ENCODE data around the gene PITPNM1.
"Not testable (repeated sequence)": the region's sequence is repeated elsewhere in the genome, so short reads cannot be mapped to it uniquely, and the experiment has no call there.

Gene PITPNM1

GRCh38 chr11:67522844-67523555 is 17.8 kb upstream of the PITPNM1 start, which contains the start of gene CABP2:
TSS of gene CABP2 (minus strand) at chr11:67523446. CDS start at chr11:67523326, 120 bp downstream.
- no peak for DNase-seq

GRCh38 chr11:67522338-67522737 is 17.2 kb upstream of the PITPNM1 start:
- DNase-seq: no peak

GRCh38 chr11:67521924-67522323 is 16.8 kb upstream of the PITPNM1 start:
- no peak for DNase-seq

GRCh38 chr11:67520856-67521824 is 16.0 kb upstream of the PITPNM1 start:
- DNase-seq: no peak

GRCh38 chr11:67519726-67520125 is 14.6 kb upstream of the PITPNM1 start:
- no peak for DNase-seq

- DNase-seq: no peak
These were observed 12.8 kb upstream of the PITPNM1 start for GRCh38 chr11:67517784-67518552.

- no peak for DNase-seq
These were observed 11.6 kb upstream of the PITPNM1 start for GRCh38 chr11:67516806-67517205.

GRCh38 chr11:67514116-67514515 is 9.0 kb upstream of the PITPNM1 start:
- no peak for DNase-seq

GRCh38 chr11:67511558-67511957 is 6.4 kb upstream of the PITPNM1 start:
- DNase-seq: not testable (repeated sequence)

- DNase-seq: no peak
These were observed 4.8 kb upstream of the PITPNM1 start for GRCh38 chr11:67510023-67510345.

- DNase-seq: peak; percentile 96
These were observed 3.4 kb upstream of the PITPNM1 start for GRCh38 chr11:67508486-67509121.

GRCh38 chr11:67507864-67508485 is 2.8 kb upstream of the PITPNM1 start, which contains the start of gene CDK2AP2:
TSS of gene CDK2AP2 (minus strand) at chr11:67508162. CDS start at chr11:67508082, 80 bp downstream.
- peak; percentile 97 for DNase-seq

- no peak for DNase-seq
These were observed 2.2 kb upstream of the PITPNM1 start for GRCh38 chr11:67507242-67507863.

- no peak for DNase-seq
These were observed 1.4 kb upstream of the PITPNM1 start for GRCh38 chr11:67506426-67507051.

GRCh38 chr11:67505605-67506396 is 638 bp upstream of the PITPNM1 start:
- DNase-seq: peak; percentile 57

GRCh38 chr11:67504005-67504949 is 886 bp downstream of the PITPNM1 start:
- DNase-seq: no peak

GRCh38 chr11:67503119-67504004 is 1.8 kb downstream of the PITPNM1 start:
- no peak for DNase-seq

Data from NCI-H2171 treated with DMSO at 0.1 percent for 48 hours (cell line).